ENCODE results near the gene FBH1. TPM values are rescaled to one million over a fixed set of nuclear protein-coding genes. Genes with fewer than 3 reads are reported as not detected.

The FBH1 gene
- total and polyA plus RNA-seq, 9 of the 15 experiments (the other 6 are each of a cell fraction or from before 2014, with no cell fraction given): 13.4 to 108 (median 77.8) TPM

GRCh38 chr10:5977471-5978229 is 87.6 kb downstream of the FBH1 start, which contains the start of gene IL15RA (continued):
- TF ChIP-seq RREB1 (CRISPR knock-in tag; IDR thresholded peaks at IDR 0.05) (no peak), SFPQ (IDR thresholded peaks at IDR 0.05; ENCODE audit: low read depth, low read length) (no peak), ZNF280A (IDR thresholded peaks at IDR 0.05; ENCODE audit: low read depth, partially characterized antibody) (no peak), STAG1 (CRISPR knock-in tag; IDR thresholded peaks at IDR 0.05; ENCODE audit: borderline replicate concordance) (0 out of 2 replicates have a peak, but pooled peaks have one; percentile 24), POLR2A (conservative IDR thresholded peaks at IDR 0.05) (peak; percentile 66; the same call in 1 of the 2 replicates), TFAP4 (CRISPR knock-in tag; IDR thresholded peaks at IDR 0.05; ENCODE audit: borderline replicate concordance) (peak; percentile 82), BCOR (IDR thresholded peaks at IDR 0.05) (peak; percentile 86), CGGBP1 (CRISPR knock-in tag; IDR thresholded peaks at IDR 0.05) (no peak), MYNN (IDR thresholded peaks at IDR 0.05) (peak; percentile 48; the same call in 1 of the 2 replicates), MYNN (CRISPR knock-in tag; IDR thresholded peaks at IDR 0.05) (no peak), DPF2 (IDR thresholded peaks at IDR 0.05) (peak; percentile 78), ZNF699 (CRISPR knock-in tag; IDR thresholded peaks at IDR 0.05; ENCODE audit: insufficient replicate concordance) (no peak), CHD1 (IDR thresholded peaks at IDR 0.05; ENCODE audit: low read length) (no peak), CTCF (IDR thresholded peaks at IDR 0.05 in 2 of 3, conservative IDR thresholded peaks at IDR 0.05 in 1 of 3; ENCODE audit: insufficient read depth in 2 of 3, low read depth in 1 of 3, low read length in 3 of 3) (peak; percentile 7 to 66 (median 28); a peak in 4 of 6 replicates)

Measured in K562 (cell line).